Left ventricle myocardium superior (tissue), 1 donor: ENCODE results near the gene CBX4. TPM values are rescaled to one million over a fixed set of nuclear protein-coding genes. Genes with fewer than 3 reads are reported as not detected.

Source experiments
- ATAC-seq: fragments of 200-7000 bp; cut with Tn5 transposase; one replicate; pipeline ENCODE4 v1.9.1; 2020; ENCODE audit warnings: mild to moderate bottlenecking, moderate library complexity
- DNase-seq: peaks from one replicate; pipeline ENCODE4 v3.0.0-alpha.2; 2020
- intact Hi-C: fragments of 100-400 bp; cut with micrococcal nuclease; formaldehyde crosslinking; loops from one replicate; pipeline ENCODE4 v1.11.0; 2022
- total RNA-seq: library from RNA; stranded (reverse); fragmentation: NEBNext Ultra II Directional; extraction: Animal tissue kit (Norgen Biotek cat#: 25700); gene quantifications from one replicate; pipeline ENCODE4 v1.2.1, GENCODE V29; 2021
- donor health status: DM: no; HTN: yes; CAD: no; lungs with severe emphysema.

The CBX4 gene
- total RNA-seq, 1 donor from 2014 or later = 27.4 TPM

GRCh38 chr17:79785017-79785899 lies 54.0 kb downstream of the CBX4 start:
- ATAC-seq (no peak), DNase-seq (no peak)
- intact Hi-C loops = no loop called here

DNA sequence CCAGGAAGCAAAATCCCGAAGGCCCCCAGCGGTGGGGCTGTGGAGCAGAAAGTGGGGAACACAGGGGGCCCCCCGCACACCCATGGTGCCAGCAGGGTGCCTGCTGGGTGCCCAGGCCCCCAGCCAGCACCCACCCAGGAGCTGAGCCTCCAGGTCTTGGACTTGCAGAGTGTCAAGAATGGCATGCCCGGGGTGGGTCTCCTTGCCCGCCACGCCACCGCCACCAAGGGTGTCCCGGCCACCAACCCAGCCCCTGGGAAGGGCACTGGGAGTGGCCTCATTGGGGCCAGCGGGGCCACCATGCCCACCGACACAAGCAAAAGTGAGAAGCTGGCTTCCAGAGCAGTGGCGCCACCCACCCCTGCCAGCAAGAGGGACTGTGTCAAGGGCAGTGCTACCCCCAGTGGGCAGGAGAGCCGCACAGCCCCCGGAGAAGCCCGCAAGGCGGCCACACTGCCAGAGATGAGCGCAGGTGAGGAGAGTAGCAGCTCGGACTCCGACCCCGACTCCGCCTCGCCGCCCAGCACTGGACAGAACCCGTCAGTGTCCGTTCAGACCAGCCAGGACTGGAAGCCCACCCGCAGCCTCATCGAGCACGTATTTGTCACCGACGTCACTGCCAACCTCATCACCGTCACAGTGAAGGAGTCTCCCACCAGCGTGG lies 54.8 kb downstream of the CBX4 start:
- DNase-seq = no peak
- intact Hi-C loops = no loop called here
- no peak for ATAC-seq

DNA sequence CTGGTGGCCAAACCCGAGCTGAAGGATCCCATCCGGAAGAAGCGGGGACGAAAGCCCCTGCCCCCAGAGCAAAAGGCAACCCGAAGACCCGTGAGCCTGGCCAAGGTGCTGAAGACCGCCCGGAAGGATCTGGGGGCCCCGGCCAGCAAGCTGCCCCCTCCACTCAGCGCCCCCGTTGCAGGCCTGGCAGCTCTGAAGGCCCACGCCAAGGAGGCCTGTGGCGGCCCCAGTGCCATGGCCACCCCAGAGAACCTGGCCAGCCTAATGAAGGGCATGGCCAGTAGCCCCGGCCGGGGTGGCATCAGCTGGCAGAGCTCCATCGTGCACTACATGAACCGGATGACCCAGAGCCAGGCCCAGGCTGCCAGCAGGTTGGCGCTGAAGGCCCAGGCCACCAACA lies 55.3 kb downstream of the CBX4 start:
- intact Hi-C loops = no loop called here
- DNase-seq (no peak), ATAC-seq (no peak)

Other genes starting within 250 kb of the CBX4 start
- gene RBFOX3, start 228.4 kb downstream of the CBX4 start, total RNA-seq = not detected
- gene ENPP7, start 108.5 kb downstream of the CBX4 start, total RNA-seq = not detected
- 2.9 TPM for gene CBX2, start 61.3 kb downstream of the CBX4 start, total RNA-seq
- gene CBX8, start 42.4 kb downstream of the CBX4 start, total RNA-seq = 8.2 TPM
- 13.1 TPM for gene TBC1D16, start 196.4 kb upstream of the CBX4 start, total RNA-seq
- gene CCDC40, start 197.2 kb upstream of the CBX4 start, total RNA-seq = 5.8 TPM